Trophoblast cell (in vitro differentiated cells and primary cell): ENCODE data around the gene FBXO30.

Experiments
- DNase-seq, 2 donors: peaks; one replicate each; pipeline ENCODE4 v3.0.0-alpha.2; 2016
- H2AFZ ChIP-seq: 2 replicates; pipeline ENCODE4 v1.6.1; 2013; ENCODE audit warnings: low read length, moderate library complexity, mild to moderate bottlenecking; ENCODE audit not compliant: insufficient read depth, poor library complexity
- H2AK5ac ChIP-seq: 2 replicates; pipeline ENCODE4 v1.6.1; 2013; ENCODE audit warnings: mild to moderate bottlenecking, low read length
- H2BK120ac ChIP-seq: 2 replicates; pipeline ENCODE4 v1.6.1; 2013; ENCODE audit warnings: low read length, mild to moderate bottlenecking, moderate library complexity; ENCODE audit not compliant: insufficient read depth, poor library complexity
- H2BK12ac ChIP-seq: 2 replicates; pipeline ENCODE4 v1.6.1; 2013; ENCODE audit warnings: mild to moderate bottlenecking, low read length, moderate library complexity
- H2BK5ac ChIP-seq: 2 replicates; pipeline ENCODE4 v1.6.1; 2013; ENCODE audit warnings: low read length, low read depth, moderate library complexity, mild to moderate bottlenecking; ENCODE audit not compliant: poor library complexity
- H3K14ac ChIP-seq: 2 replicates; pipeline ENCODE4 v1.6.1; 2013; ENCODE audit warnings: mild to moderate bottlenecking, low read length
- H3K18ac ChIP-seq: 2 replicates; pipeline ENCODE4 v1.6.1; 2013; ENCODE audit warnings: mild to moderate bottlenecking, low read length
- H3K23ac ChIP-seq: 2 replicates; pipeline ENCODE4 v1.6.1; 2013; ENCODE audit warnings: low read length
- H3K27ac ChIP-seq: 2 replicates; pipeline ENCODE4 v1.5.1; 2013; ENCODE audit warnings: low read depth, mild to moderate bottlenecking, inconsistent platforms, low read length, moderate library complexity
- H3K27me3 ChIP-seq: 2 replicates; pipeline ENCODE4 v1.6.1; 2013; ENCODE audit warnings: inconsistent platforms, mild to moderate bottlenecking, low read length, moderate library complexity; ENCODE audit not compliant: insufficient read depth
- H3K36me3 ChIP-seq, 2 experiments: 1 replicate in 1 of 2; 2 replicates in 1 of 2; pipeline ENCODE4 v1.6.1; 2013; ENCODE audit warnings: low read length in 2 of 2, mild to moderate bottlenecking in 2 of 2, moderate library complexity in 1 of 2; ENCODE audit not compliant: insufficient read depth in 2 of 2, control insufficient read depth in 1 of 2
- H3K4ac ChIP-seq: 2 replicates; pipeline ENCODE4 v1.6.1; 2013; ENCODE audit warnings: low read depth, mild to moderate bottlenecking, low read length, moderate library complexity
- H3K4me1 ChIP-seq, 2 experiments: 1 replicate in 1 of 2; 2 replicates in 1 of 2; pipeline ENCODE4 v1.6.1; 2013; ENCODE audit warnings: low read length in 2 of 2, mild to moderate bottlenecking in 2 of 2, moderate library complexity in 1 of 2; ENCODE audit not compliant: insufficient read depth in 2 of 2, control insufficient read depth in 1 of 2
- H3K4me2 ChIP-seq: 2 replicates; pipeline ENCODE4 v1.6.1; 2013; ENCODE audit warnings: inconsistent platforms, mild to moderate bottlenecking, low read length, moderate library complexity
- H3K4me3 ChIP-seq: 2 replicates; pipeline ENCODE4 v1.5.1; 2013; ENCODE audit warnings: mild to moderate bottlenecking, low read depth, low read length, inconsistent platforms
- H3K79me1 ChIP-seq: one replicate; pipeline ENCODE4 v1.6.1; 2013; ENCODE audit warnings: low read length
- H3K79me2 ChIP-seq: 2 replicates; pipeline ENCODE4 v1.6.1; 2013; ENCODE audit warnings: low read length, mild to moderate bottlenecking; ENCODE audit not compliant: control insufficient read depth, insufficient read depth, poor library complexity
- H3K9ac ChIP-seq: 2 replicates; pipeline ENCODE4 v1.6.1; 2013; ENCODE audit warnings: mild to moderate bottlenecking, low read length
- H3K9me3 ChIP-seq: 2 replicates; pipeline ENCODE4 v1.6.1; 2013; ENCODE audit warnings: low read depth, mild to moderate bottlenecking, control low read depth, inconsistent platforms, low read length; ENCODE audit not compliant: insufficient read depth
- H4K12ac ChIP-seq: 2 replicates; pipeline ENCODE4 v1.6.1; 2013; ENCODE audit warnings: low read depth, mild to moderate bottlenecking, low read length, moderate library complexity
- H4K8ac ChIP-seq: 2 replicates; pipeline ENCODE4 v1.6.1; 2013; ENCODE audit warnings: low read depth, mild to moderate bottlenecking, low read length, moderate library complexity
- H4K91ac ChIP-seq: one replicate; pipeline ENCODE4 v1.6.1; 2013; ENCODE audit warnings: low read depth, mild to moderate bottlenecking, low read length, moderate library complexity
- WGBS: extraction: QIAGEN DNeasy Blood & Tissue Kit; methylation state at CpG from one replicate; pipeline ENCODE4 v1.1.7; 2013; ENCODE audit warnings: missing lambda C conversion rate; ENCODE audit not compliant: insufficient read length, insufficient coverage; ENCODE audit errors: extremely low coverage; 5-methylcytosine and 5-hydroxymethylcytosine counted together

Gene FBXO30

GRCh38 chr6:145819994-145820393 lies 5.4 kb upstream of the FBXO30 start:
- Histone ChIP-seq H3K4me2 (no peak overlapping the region), H3K27me3 (no peaks in the 10 kb centered on the region)
- WGBS, result no CpG with 5 or more reads among the region's 1 CpG

GRCh38 chr6:145818796-145819195 lies 4.2 kb upstream of the FBXO30 start:
- DNase-seq, result no peak
- Histone ChIP-seq H2AK5ac (no peak overlapping the region), H3K4me1 (peaks cover 0 to 2% of the 10 kb centered on the region in 2 experiments), H3K9me3 (no peaks in the 10 kb centered on the region), H3K79me1 (peaks cover 15% of the 10 kb centered on the region), H3K14ac (no peak overlapping the region), H2BK120ac (no peak overlapping the region), H3K4me3 (no peak overlapping the region), H3K18ac (no peak overlapping the region), H3K36me3 (no peaks in the 10 kb centered on the region), H3K4me2 (no peak overlapping the region), H2AFZ (no peak overlapping the region), H3K79me2 (peaks cover 8% of the 10 kb centered on the region), H3K9ac (no peak overlapping the region), H2BK12ac (no peak overlapping the region), H3K27ac (no peak overlapping the region), H4K8ac (no peak overlapping the region), H2BK5ac (no peak overlapping the region), H3K4ac (no peak overlapping the region), H4K91ac (no peak overlapping the region), H3K23ac (no peak overlapping the region), H3K27me3 (no peaks in the 10 kb centered on the region), H4K12ac (no peak overlapping the region)
- no CpG with 5 or more reads among the region's 2 CpGs for WGBS

More at GRCh38 chr6:145819994-145820393, 5.4 kb upstream of the FBXO30 start:
- Histone ChIP-seq H2AFZ (no peak overlapping the region), H3K14ac (no peak overlapping the region), H3K4ac (no peak overlapping the region), H2BK120ac (no peak overlapping the region), H2BK5ac (no peak overlapping the region), H3K4me3 (no peak overlapping the region), H4K8ac (no peak overlapping the region), H3K27ac (no peak overlapping the region), H3K36me3 (no peaks in the 10 kb centered on the region), H3K9ac (no peak overlapping the region), H3K9me3 (no peaks in the 10 kb centered on the region), H3K4me1 (peaks cover 0 to 2% of the 10 kb centered on the region in 2 experiments), H4K91ac (no peak overlapping the region), H2AK5ac (no peak overlapping the region), H3K79me2 (peaks cover 2% of the 10 kb centered on the region), H4K12ac (no peak overlapping the region), H2BK12ac (no peak overlapping the region), H3K18ac (no peak overlapping the region), H3K23ac (no peak overlapping the region), H3K79me1 (peaks cover 6% of the 10 kb centered on the region)
- DNase-seq, result no peak

DNA sequence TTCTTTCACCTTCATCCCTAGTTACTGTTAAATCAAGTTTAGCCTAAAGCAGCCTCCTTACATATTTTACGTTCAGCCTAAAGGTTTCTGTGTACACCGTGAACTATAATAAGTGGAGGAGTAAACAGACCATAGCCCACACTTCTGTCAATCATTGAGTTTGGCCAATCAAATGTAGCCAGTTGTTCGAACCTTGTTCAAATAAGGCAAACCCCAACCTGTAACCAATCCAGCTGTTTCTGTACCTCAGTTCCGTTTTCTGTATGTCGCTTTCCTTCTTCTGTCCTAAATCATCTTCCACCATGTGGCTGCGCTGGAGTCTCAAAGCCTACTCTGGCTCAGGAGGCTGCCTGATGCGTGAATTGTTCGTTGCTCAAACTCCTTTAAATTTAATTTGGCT lies 1.8 kb upstream of the FBXO30 start:
- Histone ChIP-seq H4K91ac (no peak overlapping the region), H3K18ac (no peak overlapping the region), H3K36me3 (no peaks in the 10 kb centered on the region), H3K27me3 (no peaks in the 10 kb centered on the region), H3K14ac (no peak overlapping the region), H3K27ac (no peak overlapping the region), H3K9ac (no peak overlapping the region), H3K4me3 (no peak overlapping the region), H3K4ac (no peak overlapping the region), H2AK5ac (no peak overlapping the region), H3K79me1 (peaks cover 15% of the 10 kb centered on the region), H2BK120ac (no peak overlapping the region), H4K12ac (no peak overlapping the region), H4K8ac (no peak overlapping the region), H2BK5ac (no peak overlapping the region), H3K23ac (no peak overlapping the region), H3K4me2 (no peak overlapping the region), H3K4me1 (peaks cover 0 to 2% of the 10 kb centered on the region in 2 experiments), H2BK12ac (no peak overlapping the region), H2AFZ (no peak overlapping the region), H3K9me3 (no peaks in the 10 kb centered on the region), H3K79me2 (peaks cover 8% of the 10 kb centered on the region)
- no peak for DNase-seq
- no CpG with 5 or more reads among the region's 8 CpGs for WGBS

- Histone ChIP-seq H3K23ac (no peak overlapping the region), H3K4me2 (peak overlapping the region; percentile 96), H4K12ac (peak overlapping the region; percentile 57), H3K36me3 (no peaks in the 10 kb centered on the region), H3K79me2 (peaks cover 8% of the 10 kb centered on the region), H3K9ac (peak overlapping the region; percentile 94), H3K14ac (peak overlapping the region; percentile 91), H3K9me3 (no peaks in the 10 kb centered on the region), H4K91ac (peak overlapping the region; percentile 88), H2BK5ac (peak overlapping the region; percentile 83), H3K18ac (peak overlapping the region; percentile 85), H3K79me1 (peaks cover 15% of the 10 kb centered on the region), H3K27me3 (no peaks in the 10 kb centered on the region), H3K4me1 (peaks cover 0 to 2% of the 10 kb centered on the region in 2 experiments), H2BK120ac (peak overlapping the region; percentile 40), H2AK5ac (no peak overlapping the region), H3K4ac (peak overlapping the region; percentile 35), H3K4me3 (peak overlapping the region; percentile 81), H2AFZ (peak overlapping the region; percentile 80), H4K8ac (peak overlapping the region; percentile 81), H3K27ac (peak overlapping the region; percentile 97), H2BK12ac (peak overlapping the region; percentile 46)
- DNase-seq, result peak; percentile 4 to 25
- no CpG with 5 or more reads among the region's 25 CpGs for WGBS
Observed at GRCh38 chr6:145815309-145816274, 997 bp upstream of the FBXO30 start.
